GM19452 (cell line): ENCODE data around the gene GNAS.
"Not testable (repeated sequence)": the region's sequence is repeated elsewhere in the genome, so short reads cannot be mapped to it uniquely, and the experiment has no call there.

ENCODE experiments used
- ATAC-seq: cut with Tn5 transposase; IDR thresholded peaks from one replicate; pipeline ENCODE4 v1.9.1; 2021; ENCODE audit not compliant: unreplicated experiment

The GNAS gene

GRCh38 chr20:58852543-58853271 is at the start of gene GNAS:
GNAS (plus strand) TSS chr20:58852716.
- no peak for ATAC-seq

- ATAC-seq, result no peak
Measured at GRCh38 chr20:58803533-58803932, 49.0 kb upstream of the GNAS start.

DNA sequence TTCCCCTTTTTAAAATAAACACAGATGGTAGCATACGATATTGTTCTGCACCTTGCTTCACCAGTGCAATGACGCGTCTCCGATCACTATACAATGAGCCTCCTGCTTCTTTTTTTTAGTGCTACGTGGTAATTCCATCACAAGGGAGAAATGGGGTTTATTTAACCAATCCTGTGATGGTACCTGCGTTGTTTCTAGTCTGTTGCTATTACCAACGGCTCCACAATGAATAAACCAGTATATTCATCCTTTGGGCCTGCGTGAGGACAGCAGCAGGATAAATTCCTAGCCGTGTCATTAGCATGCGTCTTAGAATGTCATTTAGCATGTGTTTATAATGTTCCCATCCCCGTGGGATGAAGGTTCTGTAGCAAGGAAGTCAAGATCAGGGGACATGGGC is 44.7 kb upstream of the GNAS start:
- no peak for ATAC-seq

GRCh38 chr20:58808271-58809046 is 44.1 kb upstream of the GNAS start:
- no peak for ATAC-seq

DNA sequence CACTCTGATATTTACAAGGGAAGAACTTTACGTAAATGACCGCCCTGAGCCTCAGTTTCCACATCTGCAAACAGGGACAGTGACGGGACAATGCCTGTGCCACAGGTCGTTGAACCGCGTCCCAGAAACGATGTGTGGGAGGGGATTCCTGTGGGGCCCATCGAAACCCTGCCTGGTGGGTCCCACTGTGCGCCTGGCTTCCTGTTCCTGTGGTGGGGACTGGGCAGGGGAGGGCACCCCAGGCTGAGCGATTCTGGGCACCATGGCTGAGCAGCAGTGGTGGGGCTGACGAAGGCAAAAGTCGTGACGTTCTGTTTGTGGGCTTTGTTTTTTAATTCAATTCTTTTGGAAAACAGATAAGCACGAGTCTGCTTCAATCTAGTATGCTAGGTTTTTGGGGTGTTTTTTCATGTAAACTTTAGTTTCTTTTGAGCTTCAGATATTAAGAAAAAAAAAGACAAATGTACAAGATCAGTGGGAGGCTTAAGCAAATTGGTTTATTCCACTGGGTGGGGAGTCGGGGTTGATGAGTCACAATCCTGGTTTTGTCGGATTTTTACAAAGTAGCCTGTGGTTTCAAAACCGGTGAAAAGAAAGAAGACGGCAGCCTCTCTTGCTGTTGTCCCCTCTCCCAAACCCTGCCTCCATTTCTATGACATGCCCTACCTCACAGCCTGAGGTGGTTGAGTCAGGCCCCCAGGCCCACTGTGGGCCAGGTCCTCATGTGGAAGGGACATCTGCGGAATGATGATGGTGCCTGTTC is 42.2 kb upstream of the GNAS start:
- no peak for ATAC-seq

DNA sequence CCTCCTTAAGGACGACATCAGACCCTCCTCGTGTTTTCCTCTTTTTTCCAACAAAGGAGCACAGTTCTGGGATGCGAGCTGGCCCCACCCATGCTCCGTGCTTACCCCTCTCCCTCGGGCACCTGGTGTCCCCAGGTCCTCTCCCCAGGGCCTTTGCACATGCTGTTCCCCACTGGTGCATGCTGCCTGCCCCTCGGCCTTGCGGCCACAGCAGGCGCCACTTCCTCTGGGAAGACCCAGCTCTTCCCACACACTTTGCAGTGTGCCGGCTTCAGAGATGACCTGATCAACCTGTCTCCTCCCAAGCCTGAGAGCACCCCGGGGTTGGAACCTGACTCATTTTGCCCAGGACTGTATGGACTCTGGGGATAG is 41.7 kb upstream of the GNAS start:
- no peak for ATAC-seq

GRCh38 chr20:58811334-58811733 is 41.2 kb upstream of the GNAS start:
- ATAC-seq, result no peak

DNA sequence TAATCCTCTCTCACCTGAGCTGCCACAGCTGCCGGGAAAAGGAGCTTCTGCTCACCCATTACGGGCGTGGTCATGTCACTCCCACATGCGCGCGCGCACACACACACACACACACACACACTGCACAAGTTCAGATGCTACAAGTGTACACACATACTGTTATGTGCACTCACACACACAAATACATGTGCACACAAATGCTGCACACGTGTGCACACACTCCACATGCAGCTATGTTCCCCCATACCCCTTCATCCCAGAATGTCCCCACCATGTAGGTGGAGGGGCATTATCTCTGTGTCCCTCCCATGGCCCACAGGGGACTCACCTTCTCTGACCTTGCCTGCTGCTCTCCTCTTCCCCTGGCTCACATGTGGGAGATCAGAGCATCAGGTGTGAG is 39.1 kb upstream of the GNAS start:
- no peak for ATAC-seq

GRCh38 chr20:58815448-58815847 is 37.1 kb upstream of the GNAS start:
- ATAC-seq, result no peak

GRCh38 chr20:58816051-58816450 is 36.5 kb upstream of the GNAS start:
- ATAC-seq, result no peak

- no peak for ATAC-seq
Measured at GRCh38 chr20:58816957-58817651, 35.4 kb upstream of the GNAS start.

GRCh38 chr20:58817748-58818147 is 34.8 kb upstream of the GNAS start:
- no peak for ATAC-seq

GRCh38 chr20:58818586-58819285 is 33.8 kb upstream of the GNAS start:
- no peak for ATAC-seq

DNA sequence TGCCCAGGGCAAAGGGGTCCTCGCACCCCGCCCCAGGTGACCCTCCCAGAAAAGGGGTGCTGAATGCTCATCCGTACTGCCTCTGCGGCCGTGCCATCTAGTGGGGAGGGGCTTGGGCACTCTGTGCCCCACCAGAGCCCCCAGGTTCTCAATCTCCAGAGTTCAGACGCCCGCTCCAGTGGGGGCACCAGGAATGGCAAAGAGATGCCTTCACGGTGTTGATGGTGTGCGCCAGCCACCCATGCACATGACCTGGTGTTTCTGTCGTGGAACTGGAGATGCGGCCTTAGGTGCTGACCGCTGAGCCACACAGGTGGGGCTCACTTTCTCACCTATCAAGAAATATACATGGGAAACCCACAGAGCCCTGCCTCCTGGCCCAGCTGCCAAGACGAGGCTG is 32.6 kb upstream of the GNAS start:
- ATAC-seq, result no peak

- not testable (repeated sequence) for ATAC-seq
Measured at GRCh38 chr20:58820515-58820914, 32.0 kb upstream of the GNAS start.

GRCh38 chr20:58822149-58822548 is 30.4 kb upstream of the GNAS start:
- no peak for ATAC-seq

- no peak for ATAC-seq
Measured at GRCh38 chr20:58822748-58823730, 29.5 kb upstream of the GNAS start.

GRCh38 chr20:58824843-58825242 is 27.7 kb upstream of the GNAS start:
- no peak for ATAC-seq

- ATAC-seq, result no peak
Measured at GRCh38 chr20:58825450-58825849, 27.1 kb upstream of the GNAS start.
